ENCODE measurements around the gene LINGO4. TPM values are rescaled to one million over a fixed set of nuclear protein-coding genes. Genes with fewer than 3 reads are reported as not detected.

Gene LINGO4
- total RNA-seq, 1 experiment from 2014 or later: not detected

GRCh38 chr1:151835596-151835995, 30.4 kb upstream of the LINGO4 start:
- no peak overlapping the region for H3K27ac ChIP-seq (ENCODE audit: low read depth, low read length, poor library complexity, severe bottlenecking)
- H3K9me3 ChIP-seq (ENCODE audit: low read depth, low read length, poor library complexity, severe bottlenecking): no peaks in the 10 kb centered on the region
- BruUV-seq (replicated peaks): no TSS peak
- TF ChIP-seq EZH2 (IDR thresholded peaks at IDR 0.05; ENCODE audit: borderline replicate concordance, low read depth, low read length, poor library complexity, severe bottlenecking) (no peak), CTCF (conservative IDR thresholded peaks at IDR 0.05; ENCODE audit: low read depth, low read length) (no peak)
- H3K4me3 ChIP-seq (ENCODE audit: low read depth, low read length, poor library complexity, severe bottlenecking): no peak overlapping the region
- CTCF ChIA-PET: interaction anchor here (0.9 kb wide), 1 partner anchor 53 kb away, joined by 3 read pairs; no protein-coding TSS in a partner anchor
- intact Hi-C loops (cut with micrococcal nuclease; ENCODE audit: unreplicated experiment): loop anchor here (5.0 kb wide), 1 partner anchor 303 kb away; no protein-coding TSS in a partner anchor
- H3K36me3 ChIP-seq (ENCODE audit: insufficient read depth, low read length, poor library complexity, severe bottlenecking): no peaks in the 10 kb centered on the region
- POLR2A ChIA-PET (ENCODE audit: low non-redundant PET): no interaction called here
- H3K4me1 ChIP-seq (ENCODE audit: insufficient read depth, low read length, poor library complexity, severe bottlenecking): peaks cover 10% of the 10 kb centered on the region
- H3K27me3 ChIP-seq (replicated peaks; ENCODE audit: insufficient read depth, low read depth, low read length, poor library complexity): peaks cover 38% of the 10 kb centered on the region
- DNase-seq (ENCODE audit: low spot score): no peak

GRCh38 chr1:151834239-151834638, 29.0 kb upstream of the LINGO4 start:
- no peak overlapping the region for H3K4me3 ChIP-seq (ENCODE audit: low read depth, low read length, poor library complexity, severe bottlenecking)
- BruUV-seq (replicated peaks): no TSS peak
- H3K4me1 ChIP-seq (ENCODE audit: insufficient read depth, low read length, poor library complexity, severe bottlenecking): peaks cover 10% of the 10 kb centered on the region
- H3K9me3 ChIP-seq (ENCODE audit: low read depth, low read length, poor library complexity, severe bottlenecking): no peaks in the 10 kb centered on the region
- POLR2A ChIA-PET (ENCODE audit: low non-redundant PET): no interaction called here
- CTCF ChIA-PET: no interaction called here
- no peak overlapping the region for H3K27ac ChIP-seq (ENCODE audit: low read depth, low read length, poor library complexity, severe bottlenecking)
- intact Hi-C loops (cut with micrococcal nuclease; ENCODE audit: unreplicated experiment): no loop called here
- peaks cover 25% of the 10 kb centered on the region for H3K27me3 ChIP-seq (replicated peaks; ENCODE audit: insufficient read depth, low read depth, low read length, poor library complexity)
- no peak for TF ChIP-seq CTCF (conservative IDR thresholded peaks at IDR 0.05; ENCODE audit: low read depth, low read length)
- TF ChIP-seq EZH2 (IDR thresholded peaks at IDR 0.05; ENCODE audit: borderline replicate concordance, low read depth, low read length, poor library complexity, severe bottlenecking): no peak
- no peaks in the 10 kb centered on the region for H3K36me3 ChIP-seq (ENCODE audit: insufficient read depth, low read length, poor library complexity, severe bottlenecking)
- DNase-seq (ENCODE audit: low spot score): no peak

GRCh38 chr1:151833172-151833900, 28.1 kb upstream of the LINGO4 start:
- Histone ChIP-seq H3K36me3 (ENCODE audit: insufficient read depth, low read length, poor library complexity, severe bottlenecking) (no peaks in the 10 kb centered on the region), H3K9me3 (ENCODE audit: low read depth, low read length, poor library complexity, severe bottlenecking) (no peaks in the 10 kb centered on the region), H3K27me3 (replicated peaks; ENCODE audit: insufficient read depth, low read depth, low read length, poor library complexity) (peaks cover 16% of the 10 kb centered on the region), H3K4me3 (ENCODE audit: low read depth, low read length, poor library complexity, severe bottlenecking) (no peak overlapping the region), H3K27ac (ENCODE audit: low read depth, low read length, poor library complexity, severe bottlenecking) (no peak overlapping the region), H3K4me1 (ENCODE audit: insufficient read depth, low read length, poor library complexity, severe bottlenecking) (peaks cover 7% of the 10 kb centered on the region)
- intact Hi-C loops (cut with micrococcal nuclease; ENCODE audit: unreplicated experiment): no loop called here
- ChIA-PET POLR2A (ENCODE audit: low non-redundant PET) (interaction anchor here (0.6 kb wide), 1 partner anchor 20 kb away, joined by 3 read pairs; the partner anchor contains the start of gene THEM5), CTCF (no interaction called here)
- TF ChIP-seq EZH2 (IDR thresholded peaks at IDR 0.05; ENCODE audit: borderline replicate concordance, low read depth, low read length, poor library complexity, severe bottlenecking) (no peak), CTCF (conservative IDR thresholded peaks at IDR 0.05; ENCODE audit: low read depth, low read length) (no peak)
- BruUV-seq (replicated peaks): no TSS peak
- no peak for DNase-seq (ENCODE audit: low spot score)
